Stomach (tissue), 4 donors: Measurements from ENCODE around the gene A1BG.

Experiments used
- CTCF ChIP-seq, 7 experiments: fragments of 450-650 bp in 4 of 7; fragments of 200-600 bp in 3 of 7; sonication (generic) in 3 of 7; IDR thresholded peaks; one replicate each; pipeline ENCODE4 v1.5.1; 2016 to 2019; ENCODE audit warnings: antibody characterized with exemption in 7 of 7, control low read depth in 2 of 7, mild to moderate bottlenecking in 1 of 7
- POLR2AphosphoS5 ChIP-seq, 3 donors: sonication (generic); formaldehyde crosslinking; IDR thresholded peaks; one replicate each; pipeline ENCODE4 v1.6.1; 2016; ENCODE audit warnings: antibody characterized with exemption in 3 of 3

DNA sequence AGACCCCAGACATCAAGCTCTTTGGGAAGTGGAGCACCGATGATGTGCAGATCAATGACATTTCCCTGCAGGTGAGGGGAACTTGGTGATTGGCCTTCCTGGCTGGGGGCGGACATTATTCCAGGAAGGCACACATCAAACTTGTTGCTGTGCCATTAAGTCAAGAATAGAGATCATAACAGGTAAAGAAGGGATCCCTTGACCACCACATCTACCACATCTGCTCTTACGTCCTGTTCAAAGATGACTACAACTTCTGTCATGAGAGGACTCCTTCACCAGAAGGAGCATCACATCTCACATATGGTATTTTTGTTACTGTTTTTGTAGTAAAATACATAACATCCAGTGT is 34.9 kb upstream of the A1BG start:
- TF ChIP-seq CTCF (IDR thresholded peaks at IDR 0.05) = no peak
- TF ChIP-seq POLR2AphosphoS5 (IDR thresholded peaks at IDR 0.05) = no peak
